HG02981 (cell line): ENCODE measurements around the gene ZNF610.
"Not testable (repeated sequence)": the region's sequence is repeated elsewhere in the genome, so short reads cannot be mapped to it uniquely, and the experiment has no call there.

Experiments
- ATAC-seq: cut with Tn5 transposase; IDR thresholded peaks from one replicate; pipeline ENCODE4 v1.9.1; 2021; ENCODE audit warnings: mild to moderate bottlenecking, moderate library complexity; ENCODE audit not compliant: unreplicated experiment

The ZNF610 gene

DNA sequence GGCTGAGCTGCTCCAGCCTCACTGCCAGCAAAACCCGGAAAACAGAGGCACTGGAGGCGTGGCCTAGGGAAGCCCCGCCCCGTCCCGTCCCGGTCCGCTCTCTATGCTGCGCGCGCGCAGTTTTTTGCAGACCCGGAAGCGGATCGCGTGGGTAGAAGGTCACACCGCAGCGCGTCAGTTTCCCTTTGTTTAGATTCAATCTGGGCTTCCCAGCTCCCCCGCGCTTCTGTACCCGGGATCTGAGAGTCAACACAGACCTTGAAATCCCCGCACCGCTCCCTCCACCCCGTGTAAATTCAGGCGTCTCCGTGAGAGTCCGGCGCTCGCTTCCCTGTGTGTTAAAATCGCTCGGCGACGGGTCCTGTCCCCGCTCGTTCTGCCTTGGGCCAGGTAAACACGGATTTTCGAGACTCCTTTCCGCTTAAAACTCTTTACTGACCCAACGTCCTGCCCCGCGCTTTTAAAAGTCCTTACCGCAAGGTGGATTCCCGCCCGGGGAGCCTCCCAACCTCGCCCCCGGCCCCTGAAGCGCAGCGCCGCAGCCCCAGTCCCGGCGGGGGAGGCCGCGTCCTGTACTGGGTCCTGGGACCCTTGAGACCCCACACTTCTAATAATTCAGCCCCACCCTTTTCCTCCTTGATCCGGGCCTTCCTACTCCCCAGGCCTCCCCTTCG, at the start of gene ZNF610:
TSS of gene ZNF610 (plus strand) at position 127 of the 674 bp plus-strand sequence. CDS start 12,930 bp downstream, outside the sequence.
- peak; percentile 60 for ATAC-seq

DNA sequence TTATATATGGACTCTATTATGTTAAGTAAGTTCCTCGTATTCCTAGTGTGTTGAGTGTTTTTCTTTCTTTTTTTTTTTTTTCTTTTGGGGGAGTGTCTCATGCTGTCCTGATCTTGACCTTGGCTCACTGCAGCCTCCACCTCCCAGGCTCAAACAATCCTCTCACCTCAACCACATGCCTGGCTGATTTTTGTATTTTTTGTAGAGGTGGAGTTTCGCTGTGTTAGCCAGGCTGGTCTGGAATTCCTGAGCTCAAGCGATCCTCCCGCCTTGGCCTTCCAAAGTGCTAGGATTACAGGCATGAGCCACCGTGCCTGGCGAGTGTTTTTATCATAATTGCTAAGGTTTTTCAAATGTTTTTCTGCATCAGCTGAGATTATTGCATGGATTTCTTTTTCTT, 49.8 kb upstream of the ZNF610 start:
- ATAC-seq, result no peak

DNA sequence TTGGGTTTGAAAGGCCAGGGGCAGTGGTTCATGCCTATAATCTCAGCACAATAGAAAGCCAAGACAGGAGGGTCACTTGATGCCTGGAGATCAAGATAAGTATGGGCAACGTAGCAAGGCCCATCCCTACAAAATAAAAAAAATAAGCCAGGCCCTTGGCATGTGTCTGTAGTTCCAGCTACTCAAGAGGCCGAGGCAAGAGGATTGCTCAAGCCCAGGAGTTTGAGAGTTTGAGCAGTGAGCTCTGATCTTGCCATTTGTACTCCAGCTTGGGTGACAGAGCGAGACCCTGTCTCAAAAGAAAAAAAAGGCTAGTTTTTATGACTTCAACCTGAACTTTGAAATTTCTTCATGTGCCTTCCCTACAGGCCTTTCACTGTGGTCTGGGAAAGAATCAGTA, 44.3 kb upstream of the ZNF610 start:
- no peak for ATAC-seq

DNA sequence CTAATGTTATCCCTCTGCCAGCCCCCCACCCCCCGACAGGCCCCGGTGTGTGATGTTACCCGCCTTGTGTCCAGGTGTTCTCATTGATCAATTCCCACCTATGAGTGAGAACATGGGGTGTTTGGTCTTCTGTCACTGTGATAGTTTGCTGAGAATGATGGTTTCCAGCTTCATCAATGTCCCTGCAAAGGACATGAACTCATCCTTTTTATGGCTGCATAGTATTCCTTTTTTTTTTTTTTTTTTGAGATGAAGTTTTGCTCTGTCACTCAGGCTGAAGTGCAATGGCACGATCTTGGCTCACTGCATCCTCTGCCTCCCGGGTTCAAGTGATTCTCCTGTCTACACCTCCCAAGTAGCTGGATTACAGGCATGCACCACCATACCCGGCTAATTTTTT, 43.1 kb upstream of the ZNF610 start:
- ATAC-seq, result not testable (repeated sequence)

DNA sequence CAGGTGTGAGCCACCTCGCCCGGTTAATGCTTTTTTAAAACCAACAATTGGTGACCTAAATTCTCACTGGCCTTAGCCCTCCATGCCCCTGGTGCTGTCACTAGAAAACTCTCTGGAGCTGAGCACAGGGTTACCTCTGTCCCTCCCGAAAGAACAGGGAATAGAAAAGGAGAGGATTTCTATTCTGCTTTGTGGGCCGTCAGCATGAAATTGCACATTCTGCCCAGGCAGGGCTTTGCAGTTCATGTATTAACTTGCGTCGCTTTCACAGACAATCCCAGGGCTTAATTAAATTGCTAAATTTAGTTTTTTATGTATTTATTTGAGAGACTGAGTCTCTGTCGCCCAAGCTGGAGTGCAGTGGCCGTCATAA, 39.7 kb upstream of the ZNF610 start:
- ATAC-seq, result no peak

DNA sequence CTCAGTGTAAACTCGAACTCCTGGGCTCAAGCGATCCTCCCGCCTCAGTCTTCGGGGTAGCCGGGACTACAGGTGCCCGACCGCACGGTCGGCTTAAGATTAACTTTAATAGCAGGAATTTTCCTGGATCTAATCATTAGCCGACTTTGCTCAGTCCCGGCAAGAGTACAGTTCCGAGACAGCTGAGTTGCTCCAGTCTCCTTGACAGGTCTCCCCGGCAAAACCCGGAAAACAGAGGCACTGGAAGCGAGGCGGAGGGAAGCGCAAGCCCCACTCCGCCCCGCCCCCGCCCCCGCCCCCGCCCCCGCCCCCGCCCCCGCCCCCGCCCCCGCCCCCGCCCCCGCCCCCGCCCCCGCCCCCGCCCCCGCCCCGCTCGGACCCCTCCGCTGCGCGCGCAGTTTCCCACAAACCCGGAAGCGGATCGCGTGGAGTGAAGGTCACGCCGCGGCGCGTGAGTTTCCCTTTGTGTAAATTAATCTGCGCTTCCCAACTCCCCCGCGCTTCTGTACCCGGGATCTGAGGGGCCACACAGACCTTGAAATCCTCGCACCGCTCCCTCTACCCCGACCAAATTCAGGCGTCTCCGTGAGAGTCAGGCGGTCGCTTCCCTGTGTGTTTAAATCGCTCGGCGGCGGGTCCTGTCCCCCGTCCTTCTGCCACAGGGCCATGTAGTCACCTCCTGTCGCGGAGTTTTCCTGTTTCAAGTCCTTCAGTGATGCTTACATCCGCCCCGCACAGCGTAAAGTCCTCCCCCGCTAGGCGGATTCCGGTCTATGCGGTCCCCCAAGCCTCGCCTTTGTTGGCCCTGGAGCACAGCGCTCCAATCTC, 39.1 kb upstream of the ZNF610 start, which contains the start of gene ZNF480:
TSS of gene ZNF480 (plus strand) at position 397 of the 828 bp plus-strand sequence. CDS start 3,244 bp downstream, outside the sequence.
- ATAC-seq, result no peak

DNA sequence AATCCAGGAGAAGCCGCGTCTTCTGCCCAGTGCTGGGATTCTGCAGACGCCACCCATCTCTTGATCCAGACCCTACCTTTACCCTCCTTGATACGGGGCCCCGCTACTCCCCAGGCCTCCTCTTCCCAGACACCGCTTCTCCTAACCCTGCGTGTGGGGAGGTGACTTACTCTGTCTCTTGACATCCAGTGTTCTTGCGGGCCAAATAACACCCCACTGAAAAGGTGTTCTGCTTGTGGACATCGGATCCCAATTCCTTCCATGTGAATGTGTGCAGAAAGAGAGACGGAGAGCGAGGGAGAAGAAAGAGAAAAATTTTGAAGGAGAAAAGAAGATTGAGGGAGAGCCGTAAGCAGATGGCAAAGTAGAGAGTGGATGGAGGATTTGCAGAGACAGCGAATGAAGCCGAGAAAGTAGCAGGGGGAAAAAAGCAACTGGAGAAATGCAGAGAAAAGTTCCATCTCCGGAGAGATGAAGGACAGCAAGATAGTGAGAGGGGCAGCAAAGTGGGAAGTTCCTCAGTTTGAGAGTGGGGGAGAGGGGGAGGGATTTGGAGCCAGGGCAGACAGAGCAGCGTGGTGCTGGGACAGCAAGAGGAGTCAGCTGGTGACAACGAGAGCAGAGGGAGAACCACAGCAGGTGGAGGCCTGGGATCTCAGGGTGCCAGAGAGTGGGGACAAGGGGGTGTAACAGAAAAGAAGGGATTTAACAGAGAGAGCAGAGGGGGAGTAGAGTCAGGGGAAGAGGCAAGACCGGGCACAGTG, 38.3 kb upstream of the ZNF610 start:
- ATAC-seq, result no peak

DNA sequence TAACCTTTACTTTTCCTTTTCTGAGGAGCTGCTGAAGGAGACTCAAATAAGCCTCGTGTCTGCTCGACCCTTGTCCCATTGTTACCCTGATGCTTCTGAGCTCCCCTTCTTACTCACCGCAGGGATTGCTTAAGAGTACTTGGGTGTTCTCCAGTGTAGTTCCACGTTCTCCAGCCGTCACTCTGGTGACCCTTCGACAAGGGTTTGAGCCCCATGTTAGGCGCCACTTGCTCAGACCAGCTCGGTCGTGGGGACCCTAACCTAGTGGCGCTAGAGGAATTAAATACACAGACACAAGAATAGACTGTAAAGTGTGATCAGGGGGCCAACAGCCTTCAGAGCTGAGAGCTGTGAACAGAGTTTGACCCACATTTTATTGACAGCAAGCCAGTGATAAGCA, 28.8 kb upstream of the ZNF610 start:
- ATAC-seq, result no peak

DNA sequence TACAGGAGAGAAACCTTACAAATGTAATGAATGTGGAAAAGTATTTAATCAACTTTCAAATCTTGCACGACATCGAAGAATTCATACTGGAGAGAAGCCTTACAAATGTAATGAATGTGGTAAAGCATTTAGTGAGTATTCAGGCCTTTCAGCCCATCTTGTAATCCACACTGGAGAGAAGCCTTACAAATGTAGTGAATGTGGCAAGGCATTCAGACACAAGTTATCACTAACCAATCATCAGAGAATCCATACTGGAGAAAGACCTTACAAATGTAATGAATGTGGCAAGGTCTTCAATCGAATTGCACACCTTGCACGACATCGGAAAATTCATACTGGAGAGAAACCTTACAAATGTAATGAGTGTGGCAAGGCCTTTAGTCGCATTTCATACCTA, 13.6 kb upstream of the ZNF610 start:
- no peak for ATAC-seq

DNA sequence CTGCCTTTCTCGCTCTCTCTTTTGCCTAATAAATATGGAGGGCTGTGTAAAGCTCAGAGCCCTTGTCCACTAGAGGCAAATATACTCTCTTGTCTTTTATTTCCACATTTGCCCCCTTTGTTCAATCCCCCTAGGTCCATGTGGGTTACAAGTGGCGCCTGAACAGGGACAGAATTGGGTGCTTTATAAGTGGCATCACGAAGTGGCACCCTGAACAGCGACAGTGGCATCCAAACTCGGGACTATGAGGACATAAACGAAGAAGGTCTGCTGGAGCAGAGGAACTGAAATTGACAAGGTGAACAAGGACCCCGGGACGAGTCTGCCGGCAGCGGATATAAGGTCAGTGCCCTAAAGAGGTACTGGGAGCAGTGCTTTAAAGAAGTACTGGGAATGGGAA, 4.3 kb upstream of the ZNF610 start:
- no peak for ATAC-seq

DNA sequence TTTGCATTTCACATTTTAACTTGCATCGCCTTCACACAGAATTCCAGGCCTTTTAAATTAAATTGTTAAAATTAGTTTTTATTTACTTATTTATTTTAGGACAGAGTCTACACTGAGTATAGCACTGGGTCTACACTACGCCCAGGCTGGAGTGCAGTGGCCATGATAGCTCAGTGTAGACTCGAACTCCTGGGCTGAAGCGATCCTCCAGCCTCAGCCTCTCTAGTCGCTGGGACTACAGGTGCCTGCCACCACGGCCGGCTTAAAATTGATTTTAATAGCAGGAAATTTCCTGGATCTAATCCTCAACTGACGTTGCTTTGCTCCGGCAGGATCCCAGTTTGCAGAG, 301 bp upstream of the ZNF610 start:
- no peak for ATAC-seq

DNA sequence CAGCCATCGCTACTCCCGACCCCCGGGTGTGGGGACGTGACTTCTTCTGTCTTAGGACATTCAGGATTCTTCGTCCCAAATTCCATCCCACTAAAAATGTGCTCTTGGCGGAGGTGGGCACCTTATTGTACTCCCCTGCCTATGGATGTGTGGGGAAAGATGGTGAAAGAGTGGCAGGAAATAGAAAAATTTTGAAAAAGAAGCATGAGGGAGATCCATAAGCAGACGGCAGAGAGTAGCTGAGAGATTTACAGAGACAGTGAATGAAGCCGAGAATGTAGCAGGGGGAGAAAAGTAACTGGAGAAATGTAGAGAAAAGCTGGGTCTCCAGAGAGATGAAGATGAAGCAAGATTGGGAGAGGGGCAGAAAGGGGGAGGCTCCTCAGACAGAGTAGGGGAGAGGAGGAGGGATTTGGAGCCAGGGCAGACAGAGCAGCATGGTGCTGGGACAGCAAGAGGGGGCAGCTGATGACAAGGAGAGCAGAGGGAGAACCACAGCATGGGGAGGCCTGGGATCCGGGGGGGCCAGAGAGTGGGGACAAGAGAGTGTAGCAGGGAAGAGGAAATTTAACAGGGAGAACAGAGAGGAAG, 843 bp downstream of the ZNF610 start:
- ATAC-seq, result no peak

DNA sequence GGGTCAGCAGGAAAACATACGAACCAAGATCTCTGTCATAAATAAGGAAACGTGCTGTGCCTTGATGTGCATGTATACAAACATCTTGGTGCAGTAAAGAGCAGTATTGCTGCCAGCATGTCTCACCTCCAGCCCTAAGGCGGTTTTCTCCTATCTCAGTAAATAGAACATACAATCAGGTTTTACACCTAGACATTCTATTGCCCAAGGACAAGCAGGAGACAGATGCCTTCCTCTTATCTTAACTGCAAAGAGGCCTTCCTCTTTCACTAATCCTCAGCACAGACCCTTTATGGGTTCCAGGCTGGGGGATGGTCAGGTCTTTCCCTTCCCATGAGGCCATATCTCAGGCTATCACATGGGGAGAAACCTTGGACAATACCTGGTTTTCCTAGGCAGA, 3.0 kb downstream of the ZNF610 start:
- ATAC-seq, result not testable (repeated sequence)

DNA sequence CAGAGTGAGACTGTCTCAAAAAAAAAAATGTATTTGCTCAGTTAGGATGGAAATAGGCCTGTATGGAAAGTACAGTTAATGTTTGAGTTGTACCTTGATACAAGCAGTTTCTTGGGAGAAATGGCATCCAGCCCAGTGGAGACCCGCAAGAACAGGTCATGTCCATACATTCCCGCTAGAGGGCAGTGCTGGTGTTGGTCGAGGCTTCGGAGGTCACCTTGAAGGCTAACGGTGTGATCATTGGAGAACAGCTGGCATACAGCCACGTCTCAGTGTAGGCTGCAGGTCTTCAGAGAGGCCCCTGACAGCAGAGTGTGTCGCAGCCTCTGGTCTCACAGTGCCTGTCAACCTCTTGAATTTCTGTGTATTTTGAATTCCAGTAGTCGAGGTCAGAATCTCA, 7.5 kb downstream of the ZNF610 start:
- no peak for ATAC-seq

DNA sequence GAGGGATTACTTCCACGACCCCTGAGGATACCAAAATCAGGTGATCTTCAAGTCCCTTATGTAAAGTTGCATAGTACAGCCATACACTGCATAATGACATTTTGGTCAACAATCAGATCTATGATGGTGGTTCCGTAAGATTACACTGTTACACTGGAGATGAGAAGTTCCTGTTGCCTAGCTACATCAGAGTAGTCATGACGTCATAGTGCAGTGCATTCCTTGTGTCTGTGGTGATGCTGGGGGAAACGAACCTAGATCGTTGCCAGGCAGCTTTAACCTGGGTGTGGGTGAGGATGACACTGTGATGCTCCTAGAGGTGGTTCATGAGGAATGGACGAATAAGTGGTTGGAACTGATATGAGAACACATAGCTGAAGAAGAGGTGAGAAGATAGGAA, 9.1 kb downstream of the ZNF610 start:
- no peak for ATAC-seq

DNA sequence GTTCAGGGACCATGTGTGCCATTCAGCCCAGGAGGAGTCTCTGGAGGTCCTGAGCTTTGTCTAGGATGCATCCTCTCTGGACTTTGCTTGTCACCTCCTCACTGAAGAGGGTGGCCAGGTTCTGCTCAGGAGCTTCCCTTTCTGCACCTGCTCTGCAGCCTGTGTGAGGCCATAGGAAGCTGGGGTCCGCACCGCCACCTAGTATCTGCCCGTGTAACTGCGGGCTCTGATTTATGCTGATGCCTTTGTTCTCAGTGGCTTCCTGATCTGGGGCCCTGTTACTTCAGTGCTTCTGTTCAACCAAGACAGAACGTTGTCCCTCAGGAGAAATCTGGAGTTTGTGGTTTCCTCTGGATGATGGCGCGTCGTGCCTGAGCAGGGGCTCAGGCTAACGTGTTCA, 15.5 kb downstream of the ZNF610 start:
- ATAC-seq, result no peak

DNA sequence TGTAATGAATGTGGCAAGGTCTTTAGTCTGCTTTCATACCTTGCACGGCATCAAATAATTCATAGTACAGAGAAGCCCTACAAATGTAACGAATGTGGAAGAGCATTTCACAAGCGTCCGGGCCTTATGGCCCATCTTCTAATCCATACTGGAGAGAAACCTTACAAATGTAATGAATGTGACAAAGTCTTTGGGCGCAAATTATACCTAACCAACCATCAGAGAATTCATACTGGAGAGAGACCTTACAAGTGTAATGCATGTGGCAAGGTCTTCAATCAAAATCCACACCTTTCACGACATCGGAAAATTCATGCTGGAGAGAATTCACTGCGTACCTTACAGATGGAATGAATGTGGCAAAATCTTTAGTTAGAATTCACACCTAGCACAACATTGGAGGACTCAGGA, 30.4 kb downstream of the ZNF610 start:
- no peak for ATAC-seq

DNA sequence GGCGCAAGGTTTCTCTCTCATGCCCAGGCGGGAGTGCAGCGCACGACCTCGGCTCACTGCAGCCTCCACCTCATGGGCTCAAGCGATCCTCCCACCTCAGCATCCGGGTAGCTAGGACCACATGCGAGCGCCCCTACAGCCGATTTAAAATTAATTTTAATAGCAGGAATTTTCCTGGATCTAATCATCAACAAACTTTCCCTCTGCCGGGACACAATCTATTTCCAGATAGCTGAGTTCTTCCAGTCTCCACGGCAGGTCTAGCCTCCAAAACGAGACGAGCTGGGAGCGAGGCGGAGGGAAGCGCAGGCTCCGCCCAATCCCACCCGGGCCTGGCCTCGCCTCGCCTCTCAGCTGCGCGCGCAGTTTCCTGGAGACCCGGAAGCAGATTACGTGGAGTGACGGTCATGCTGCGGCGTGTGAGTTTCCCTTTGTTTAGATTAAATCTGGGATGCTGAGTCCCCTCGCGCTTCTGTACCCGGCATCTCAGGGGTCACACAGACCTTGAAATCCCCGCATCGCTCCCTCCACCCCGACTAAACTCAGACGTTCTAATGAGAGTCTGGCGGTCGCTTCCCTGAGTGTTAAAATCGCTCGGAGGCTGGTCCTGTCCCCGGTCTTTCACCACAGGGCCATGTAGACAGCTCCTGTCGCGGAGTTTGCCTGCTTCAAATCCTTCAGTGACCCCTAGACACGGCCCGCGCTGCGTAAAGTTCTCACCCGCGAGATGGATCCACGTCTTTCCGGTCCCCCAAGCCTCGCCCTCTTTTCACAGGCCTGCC, 33.7 kb downstream of the ZNF610 start, which contains the start of gene ZNF880:
TSS of gene ZNF880 (plus strand) at position 365 of the 782 bp plus-strand sequence. CDS start at position 408, 43 bp downstream.
- ATAC-seq, result peak; percentile 78

DNA sequence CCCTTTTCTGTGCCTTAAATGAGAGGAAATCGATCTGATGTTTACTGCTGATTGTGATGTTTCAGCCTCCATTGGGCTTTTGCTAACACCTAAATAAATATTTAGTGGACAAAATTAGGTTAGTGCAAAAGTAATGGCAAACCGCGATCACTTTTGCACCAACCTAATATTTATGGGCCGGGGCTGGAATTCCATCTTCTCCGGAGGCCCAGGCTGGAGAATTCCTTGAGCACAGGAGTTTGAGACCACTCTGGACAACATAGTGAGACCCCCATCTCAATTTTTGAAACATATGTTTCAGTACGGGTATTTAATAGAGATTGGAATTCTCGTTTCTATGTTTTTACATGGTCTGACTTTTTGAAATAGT, 34.3 kb downstream of the ZNF610 start:
- ATAC-seq, result no peak

DNA sequence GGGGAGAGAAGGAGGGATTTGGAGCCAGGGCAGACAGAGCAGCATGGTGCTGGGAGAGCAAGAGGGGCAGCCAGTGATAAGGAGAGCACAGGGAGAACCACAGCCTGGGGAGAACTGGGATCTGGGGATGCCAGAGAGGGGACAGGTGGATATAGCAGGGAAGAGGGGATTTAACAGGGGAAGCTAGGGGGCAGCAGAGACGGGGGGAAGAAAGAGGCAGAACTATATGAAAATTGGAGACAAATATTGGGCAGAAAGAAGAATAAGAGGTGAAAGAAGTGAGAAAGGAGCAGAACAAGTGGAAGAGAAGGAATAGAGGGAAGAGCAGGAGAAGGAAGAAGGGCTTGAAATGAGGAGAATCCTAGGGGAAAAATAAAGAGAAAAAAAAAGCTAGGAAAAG, 55.1 kb downstream of the ZNF610 start:
- ATAC-seq, result no peak
